HS-27A (cell line): ENCODE measurements around the gene SDF2L1.
"Not testable (repeated sequence)": the region's sequence is repeated elsewhere in the genome, so short reads cannot be mapped to it uniquely, and the experiment has no call there.

Source experiments
- DNase-seq: peaks from one replicate; pipeline ENCODE4 v3.0.0-alpha.2; 2012; ENCODE audit warnings: low read depth, missing footprints

Gene SDF2L1

DNA sequence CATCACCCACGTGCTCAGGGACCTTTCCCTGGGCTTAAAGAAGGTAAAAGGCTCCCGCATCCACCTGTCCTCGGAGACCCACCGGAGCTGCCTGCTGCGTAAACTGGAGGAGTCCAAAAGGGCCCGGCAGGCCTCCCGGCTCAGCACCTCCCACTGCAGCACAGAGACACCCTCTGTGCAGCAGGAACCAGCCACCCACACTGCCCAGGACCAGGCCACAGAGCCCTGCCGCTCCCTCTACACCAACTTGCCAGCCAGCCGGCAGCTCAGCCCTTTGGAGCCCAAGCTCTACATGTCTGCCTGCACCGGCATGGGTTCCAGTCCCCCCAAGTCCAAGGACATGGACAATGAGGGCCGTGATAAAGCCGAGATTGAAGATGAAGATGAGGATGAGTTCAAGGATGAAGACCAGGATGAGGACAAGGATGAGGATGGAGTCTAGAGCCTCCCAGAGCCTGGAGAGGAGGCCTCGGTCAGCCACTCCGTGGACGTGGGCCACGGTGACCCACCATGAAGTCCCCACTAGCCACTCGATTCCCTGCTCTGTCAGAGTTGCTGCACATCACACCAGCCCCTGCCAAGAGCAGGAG, 5.4 kb upstream of the SDF2L1 start:
- no peak for DNase-seq

DNA sequence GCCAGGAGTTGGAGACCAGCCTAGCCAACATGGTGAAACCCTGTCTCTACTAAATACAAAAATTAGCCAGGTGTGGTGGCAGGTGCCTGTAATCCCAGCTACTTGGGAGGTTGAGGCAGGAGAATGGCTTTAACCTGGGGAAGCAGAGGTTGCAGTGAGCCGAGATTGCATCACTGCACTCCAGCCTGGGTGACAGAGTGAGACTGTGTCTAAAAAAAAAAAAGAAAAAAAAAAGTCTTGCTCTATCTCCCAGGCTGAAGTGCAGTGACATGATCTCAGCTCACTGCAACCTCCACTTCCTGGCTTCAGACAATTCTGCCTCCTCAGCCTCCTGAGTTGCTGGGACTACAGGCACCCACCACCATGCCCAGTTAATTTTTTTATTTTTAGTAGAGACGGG, 4.7 kb upstream of the SDF2L1 start:
- not testable (repeated sequence) for DNase-seq

DNA sequence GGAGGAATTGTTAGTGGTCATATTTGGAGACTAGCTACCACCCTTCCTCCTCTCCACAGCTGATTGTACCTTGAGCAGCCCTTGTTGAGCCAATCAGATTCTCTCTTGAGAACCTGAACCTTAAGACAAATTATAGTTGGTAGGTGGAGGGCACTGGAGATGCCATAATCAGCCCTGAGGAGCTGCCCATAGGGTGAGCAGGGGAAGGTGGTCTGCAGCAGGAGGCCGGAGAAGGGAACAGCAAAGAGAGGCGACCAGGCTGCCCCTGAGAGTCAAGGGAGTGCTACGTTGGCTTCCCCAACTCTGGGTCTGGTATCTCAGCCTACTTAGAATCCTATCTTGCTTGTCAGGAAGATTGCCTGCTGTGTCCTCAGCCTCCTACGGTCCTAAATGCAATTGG, 2.7 kb upstream of the SDF2L1 start:
- DNase-seq = no peak

DNA sequence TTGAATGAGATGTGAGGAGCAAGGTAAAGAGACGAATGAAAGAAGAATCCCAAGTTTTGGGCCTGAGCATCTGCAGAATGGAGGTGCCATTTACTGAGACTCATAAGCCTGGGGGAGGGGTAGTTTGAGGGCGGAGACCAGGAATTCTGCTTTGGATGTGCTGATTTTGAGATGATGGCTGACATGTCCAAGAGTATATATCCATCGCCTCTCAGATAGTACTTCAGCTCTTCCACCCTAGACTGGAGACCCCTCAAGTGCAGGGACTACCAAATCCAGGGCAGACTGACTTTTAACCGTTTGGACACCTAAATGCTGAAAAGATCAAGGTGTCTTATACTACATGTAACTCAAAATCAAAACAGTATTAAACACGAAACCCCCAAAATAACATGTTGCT, 1.3 kb upstream of the SDF2L1 start:
- DNase-seq = no peak

DNA sequence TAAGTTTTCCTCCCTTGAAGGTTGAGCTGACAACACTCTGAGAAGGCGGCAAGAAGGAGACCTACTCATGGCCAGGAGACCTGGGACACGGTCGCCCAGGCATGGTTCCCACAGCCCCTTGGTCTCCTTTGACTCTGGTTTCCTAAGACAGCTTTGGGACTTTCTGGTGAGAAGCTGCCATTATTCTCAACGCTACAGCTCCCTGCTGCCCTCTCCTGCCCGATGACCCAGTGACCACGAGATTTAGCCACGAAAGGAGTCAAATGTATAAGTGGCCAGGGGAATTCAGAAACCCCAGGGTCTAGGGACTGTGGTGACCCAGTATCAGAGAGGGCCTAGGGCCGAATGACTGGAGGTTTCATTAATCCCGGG, 699 bp upstream of the SDF2L1 start:
- no peak for DNase-seq

DNA sequence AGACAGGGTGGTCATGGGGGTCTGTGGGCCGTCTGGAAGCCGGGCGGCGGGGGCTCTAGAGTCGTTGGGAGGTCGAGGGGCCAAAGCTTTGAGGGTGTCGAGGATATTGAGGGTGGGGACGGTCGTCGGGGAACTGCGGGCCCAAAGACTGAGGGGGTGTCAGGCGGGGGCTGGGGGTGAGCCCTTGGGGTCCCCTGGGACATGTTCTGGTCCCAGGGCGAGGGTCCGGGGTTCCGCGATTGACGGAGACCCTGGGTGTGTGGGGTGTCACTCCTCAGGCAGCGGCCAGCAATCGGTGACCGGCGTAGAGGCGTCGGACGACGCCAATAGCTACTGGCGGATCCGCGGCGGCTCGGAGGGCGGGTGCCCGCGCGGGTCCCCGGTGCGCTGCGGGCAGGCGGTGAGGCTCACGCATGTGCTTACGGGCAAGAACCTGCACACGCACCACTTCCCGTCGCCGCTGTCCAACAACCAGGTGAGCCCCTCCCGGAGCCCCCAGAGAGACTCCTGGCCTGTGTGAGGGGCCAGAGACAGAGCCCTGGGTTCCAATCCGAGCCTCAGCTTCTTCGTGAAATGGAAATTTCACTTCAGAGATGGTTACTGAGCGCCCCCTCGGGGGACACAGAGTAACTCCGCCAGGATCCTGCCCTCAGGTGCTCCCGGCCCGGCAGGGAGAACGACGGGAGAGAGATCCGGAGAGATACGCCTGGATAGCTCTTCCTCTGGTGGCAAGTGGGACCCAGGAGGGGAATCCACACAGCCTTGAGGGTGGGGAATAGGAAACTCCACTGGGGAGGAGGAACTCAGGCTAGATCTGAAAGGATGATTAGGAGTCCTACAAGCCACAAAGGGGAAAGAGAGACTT, 714 bp downstream of the SDF2L1 start:
- no peak for DNase-seq

DNA sequence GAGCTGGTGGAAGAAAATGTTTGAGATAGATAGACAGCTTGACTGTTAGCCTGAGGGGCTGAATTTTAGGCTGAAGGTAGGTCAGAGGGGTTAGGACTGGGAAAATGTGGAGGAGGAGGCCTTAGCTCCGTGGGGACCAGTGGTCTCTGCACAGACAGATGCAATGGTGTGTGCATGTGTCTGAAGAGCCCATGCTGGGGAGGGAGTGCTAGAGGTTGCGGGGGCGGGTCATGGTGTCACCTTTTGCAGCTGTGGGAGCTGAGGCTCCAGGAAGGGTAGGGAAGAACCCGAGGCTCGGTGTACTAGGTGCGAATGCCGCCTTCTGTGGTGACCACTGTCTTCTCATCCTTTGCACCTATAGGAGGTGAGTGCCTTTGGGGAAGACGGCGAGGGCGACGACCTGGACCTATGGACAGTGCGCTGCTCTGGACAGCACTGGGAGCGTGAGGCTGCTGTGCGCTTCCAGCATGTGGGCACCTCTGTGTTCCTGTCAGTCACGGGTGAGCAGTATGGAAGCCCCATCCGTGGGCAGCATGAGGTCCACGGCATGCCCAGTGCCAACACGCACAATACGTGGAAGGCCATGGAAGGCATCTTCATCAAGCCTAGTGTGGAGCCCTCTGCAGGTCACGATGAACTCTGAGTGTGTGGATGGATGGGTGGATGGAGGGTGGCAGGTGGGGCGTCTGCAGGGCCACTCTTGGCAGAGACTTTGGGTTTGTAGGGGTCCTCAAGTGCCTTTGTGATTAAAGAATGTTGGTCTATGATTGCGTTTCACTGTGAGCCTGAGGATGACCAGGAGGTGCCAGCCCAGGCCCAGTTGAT, 1.6 kb downstream of the SDF2L1 start:
- no peak for DNase-seq

DNA sequence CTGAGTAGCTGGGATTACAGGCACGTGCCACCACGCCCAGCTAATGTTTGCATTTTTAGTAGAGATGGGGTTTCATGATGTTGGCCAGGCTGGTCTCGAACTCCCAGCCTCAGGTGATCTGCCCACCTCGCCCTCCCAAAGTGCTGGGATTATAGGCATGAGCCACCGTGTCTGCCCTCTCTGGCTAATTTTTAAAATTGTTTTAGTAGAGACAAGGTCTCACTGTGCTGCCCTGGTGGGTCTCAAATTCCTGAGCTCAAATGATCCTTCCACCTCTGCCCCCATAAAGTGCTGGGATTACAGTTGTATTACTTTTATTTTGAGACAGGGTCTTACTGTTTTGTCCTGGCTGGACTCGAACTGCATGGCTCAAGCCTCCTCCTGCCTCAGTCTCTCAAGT, 3.4 kb downstream of the SDF2L1 start:
- not testable (repeated sequence) for DNase-seq

DNA sequence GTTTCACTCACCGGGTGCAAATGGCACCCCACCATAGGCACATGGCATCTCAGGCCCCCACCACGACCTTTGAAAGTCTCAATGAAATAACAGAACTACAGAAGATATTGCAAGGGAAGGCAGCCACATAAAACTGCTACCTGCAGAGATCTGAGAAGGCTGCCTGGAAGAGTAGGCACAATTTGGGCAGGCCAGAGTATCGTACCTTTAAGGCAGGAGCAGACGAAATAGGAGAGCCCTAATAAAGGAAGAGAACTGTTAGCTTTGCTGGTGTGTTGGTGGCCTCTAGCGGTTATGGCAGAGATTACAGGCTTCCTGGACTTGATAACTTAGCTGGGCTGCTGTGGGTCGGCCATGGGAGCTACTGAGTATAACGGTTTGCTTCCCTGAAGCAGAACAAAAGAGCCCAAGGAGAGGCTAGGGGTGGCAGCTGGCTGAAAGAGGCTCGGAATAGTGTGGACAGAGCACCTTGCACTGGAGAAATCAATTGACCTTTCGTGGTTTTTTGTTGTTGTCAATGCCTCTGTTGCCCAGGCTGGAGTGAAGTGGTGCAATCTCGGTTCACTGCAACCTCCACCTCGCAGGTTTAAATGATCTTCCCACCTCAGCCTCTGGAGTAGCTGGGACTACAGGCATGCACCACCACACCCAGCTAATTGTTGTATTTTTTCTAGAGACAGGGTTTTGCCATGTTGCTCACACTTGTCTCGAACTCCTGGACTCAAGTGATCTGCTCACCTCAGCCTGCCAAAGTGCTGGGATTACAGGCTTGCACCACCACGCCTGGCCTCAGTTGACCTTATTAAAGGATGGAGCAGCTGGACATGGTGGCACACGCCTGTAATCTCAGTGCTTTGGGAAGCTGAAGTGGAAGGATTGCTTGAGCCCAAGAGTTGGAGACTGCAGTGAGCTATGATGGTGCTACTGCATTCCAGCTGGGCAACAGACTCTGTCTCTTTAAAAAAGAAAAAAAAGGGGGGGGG, 4.8 kb downstream of the SDF2L1 start:
- DNase-seq = no peak

DNA sequence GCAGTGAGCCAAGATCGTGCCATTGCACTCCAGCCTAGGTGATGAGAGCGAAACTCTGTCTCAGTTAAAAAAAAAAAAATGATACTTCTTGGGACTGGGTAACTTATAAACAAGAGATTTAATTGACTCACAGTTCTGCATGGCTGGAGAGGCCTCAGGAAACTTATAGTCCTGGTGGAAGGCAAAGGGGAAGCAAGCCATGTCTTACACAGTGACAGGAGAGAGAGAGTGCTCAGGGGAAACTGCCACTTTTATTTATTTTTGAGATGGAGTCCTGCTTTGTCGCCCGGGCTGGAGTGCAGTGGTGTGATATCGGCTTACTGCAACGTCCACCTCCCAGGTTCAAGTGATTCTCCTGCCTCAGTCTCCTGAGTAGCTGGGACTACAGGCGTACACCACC, 8.2 kb downstream of the SDF2L1 start:
- DNase-seq = no peak

DNA sequence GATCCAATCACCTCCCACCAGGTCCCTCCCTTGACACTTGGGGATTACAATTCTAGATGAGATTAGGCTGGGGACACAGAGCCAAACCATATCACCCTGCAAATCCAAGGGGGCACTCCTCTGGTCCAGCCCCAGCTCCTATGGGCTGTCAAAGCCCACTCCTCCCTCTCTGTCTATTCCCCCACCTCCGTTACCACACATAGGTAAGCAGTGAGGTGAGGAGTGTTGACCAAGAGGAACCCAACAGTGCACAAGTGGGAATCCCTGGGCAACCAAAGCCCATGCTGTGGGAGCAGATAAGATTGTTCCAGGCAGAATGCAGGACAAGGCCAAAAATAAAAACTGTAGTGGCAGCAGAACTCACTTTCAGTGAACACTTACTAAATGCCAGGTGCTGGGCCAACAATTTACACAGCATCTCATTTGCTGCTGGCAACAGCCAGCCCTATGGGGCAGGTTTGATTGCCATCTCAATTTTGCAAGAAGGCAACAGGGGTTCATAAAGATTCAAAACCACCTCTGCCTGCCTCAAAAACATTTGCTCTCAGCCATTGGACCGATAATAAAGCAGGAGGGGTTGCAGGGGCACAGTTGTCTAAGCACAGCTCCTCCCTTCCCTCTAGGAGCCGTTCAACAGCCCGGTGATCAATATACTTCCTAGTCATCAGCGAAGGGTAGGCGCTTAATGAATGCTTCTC, 8.9 kb downstream of the SDF2L1 start:
- DNase-seq = no peak

DNA sequence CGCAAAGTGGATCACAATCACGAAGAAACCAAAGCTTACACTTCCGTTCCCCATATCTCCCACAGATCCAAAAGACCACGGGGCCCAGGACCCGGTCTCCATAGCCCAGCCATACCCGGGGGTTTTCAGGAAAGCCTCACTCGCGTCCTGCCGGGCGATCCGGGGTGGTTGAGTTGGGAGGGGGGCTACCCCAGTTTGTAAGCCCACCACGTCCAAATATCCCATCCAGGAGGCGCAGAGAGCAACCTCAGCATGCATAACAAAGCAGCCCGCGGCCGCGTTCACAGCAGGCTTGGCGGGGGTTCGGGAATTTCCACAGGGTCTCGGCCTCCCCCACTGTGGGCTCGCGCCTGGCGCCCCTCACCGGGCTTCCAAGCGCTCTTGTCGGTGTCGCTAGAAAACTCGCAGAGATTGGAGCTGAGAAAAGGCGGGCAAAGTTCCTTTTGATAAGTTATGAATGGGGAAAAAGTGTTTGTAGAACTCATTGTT, 9.5 kb downstream of the SDF2L1 start:
- DNase-seq = no peak

DNA sequence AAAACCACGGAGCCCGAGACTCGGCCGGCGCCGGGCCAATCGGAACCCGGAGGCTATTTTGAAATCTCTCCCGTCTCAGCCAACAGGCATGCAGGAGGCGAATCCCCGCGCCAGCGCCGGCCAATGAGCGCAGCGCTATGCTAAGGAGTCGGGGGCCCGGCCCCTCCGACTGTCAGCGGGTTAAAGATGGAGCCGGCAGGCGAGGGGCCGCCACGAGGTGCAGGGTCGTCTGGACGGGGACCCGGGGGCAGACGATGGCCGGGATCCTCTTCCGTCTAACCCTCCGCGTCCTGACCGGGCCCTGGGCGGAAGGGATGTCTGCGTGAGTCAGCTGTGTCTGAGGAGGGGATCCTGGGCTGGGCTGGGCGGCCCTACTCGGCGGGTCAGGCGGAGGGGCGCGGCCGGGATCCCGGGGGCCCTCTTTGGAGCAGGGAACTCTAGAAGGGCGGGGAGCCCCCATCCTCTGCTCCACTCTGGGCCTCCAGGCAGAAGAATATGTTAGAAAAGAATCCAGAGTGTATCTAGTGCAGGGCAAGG, 10.0 kb downstream of the SDF2L1 start:
- peak; percentile 61 for DNase-seq

DNA sequence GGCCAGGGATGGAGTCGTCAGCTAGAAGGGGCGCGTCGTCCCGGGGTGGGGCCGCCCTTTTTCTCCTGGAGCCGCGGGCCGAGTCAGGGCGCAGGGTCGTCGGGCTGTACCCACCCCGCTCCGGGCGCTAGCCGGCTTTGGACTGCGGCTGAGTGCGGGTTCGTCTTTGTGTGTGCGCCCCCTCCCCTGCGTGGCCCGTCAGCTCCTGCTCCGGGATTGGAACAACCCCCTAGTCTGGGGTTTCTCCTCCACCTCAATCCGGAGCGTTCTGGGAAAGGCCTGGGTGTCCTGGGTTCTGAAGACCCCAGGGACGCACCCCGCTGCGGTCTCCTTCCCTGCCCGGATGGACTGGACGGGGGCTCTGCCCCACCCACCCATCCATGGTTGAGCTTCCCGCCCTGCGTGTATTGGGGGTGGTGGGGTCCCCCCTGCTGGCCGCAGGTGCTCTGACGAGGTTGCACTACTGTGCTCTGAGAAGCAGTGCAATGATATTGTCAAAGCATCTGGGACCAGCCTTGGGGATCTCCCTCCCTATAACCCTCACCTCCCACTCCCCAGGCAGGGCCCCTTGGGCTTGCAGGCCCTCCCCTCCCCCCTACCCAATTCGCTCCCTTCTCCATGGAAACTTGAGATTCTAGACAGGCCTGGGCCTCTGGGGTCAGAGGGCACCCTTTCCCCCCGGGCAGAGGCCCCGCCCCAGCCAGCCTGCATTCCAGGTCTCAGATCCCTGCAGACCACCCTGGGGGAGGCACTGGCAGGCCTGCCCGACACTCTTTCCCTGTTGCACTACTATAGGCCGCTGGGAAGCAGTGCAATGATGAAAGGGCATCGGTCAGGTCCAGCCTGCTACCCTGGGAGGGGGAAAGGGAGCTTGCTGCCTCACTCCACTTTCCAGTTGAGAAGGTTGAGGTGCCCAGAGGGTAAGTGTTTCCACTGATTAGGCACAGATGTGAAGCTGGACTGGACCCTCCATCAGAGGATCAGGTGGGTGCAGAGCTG, 10.7 kb downstream of the SDF2L1 start:
- DNase-seq = no peak

DNA sequence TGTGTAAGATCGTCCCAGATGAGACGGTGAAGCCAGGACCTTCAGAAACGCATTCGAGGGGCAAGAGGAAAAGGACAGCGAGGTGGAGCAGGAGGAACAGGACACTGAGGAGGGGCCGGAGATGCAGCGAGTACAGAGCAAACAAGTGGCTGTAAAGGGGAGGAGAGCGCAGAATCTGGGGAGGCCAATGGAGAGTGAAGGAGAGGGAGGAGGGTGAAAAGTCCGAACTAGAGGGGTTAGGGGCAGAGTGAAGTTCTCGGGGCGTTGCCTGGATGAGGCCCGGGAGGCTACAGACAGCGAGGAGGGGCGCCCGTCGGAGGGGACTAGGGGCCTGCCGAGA, 14.9 kb downstream of the SDF2L1 start:
- DNase-seq = no peak

DNA sequence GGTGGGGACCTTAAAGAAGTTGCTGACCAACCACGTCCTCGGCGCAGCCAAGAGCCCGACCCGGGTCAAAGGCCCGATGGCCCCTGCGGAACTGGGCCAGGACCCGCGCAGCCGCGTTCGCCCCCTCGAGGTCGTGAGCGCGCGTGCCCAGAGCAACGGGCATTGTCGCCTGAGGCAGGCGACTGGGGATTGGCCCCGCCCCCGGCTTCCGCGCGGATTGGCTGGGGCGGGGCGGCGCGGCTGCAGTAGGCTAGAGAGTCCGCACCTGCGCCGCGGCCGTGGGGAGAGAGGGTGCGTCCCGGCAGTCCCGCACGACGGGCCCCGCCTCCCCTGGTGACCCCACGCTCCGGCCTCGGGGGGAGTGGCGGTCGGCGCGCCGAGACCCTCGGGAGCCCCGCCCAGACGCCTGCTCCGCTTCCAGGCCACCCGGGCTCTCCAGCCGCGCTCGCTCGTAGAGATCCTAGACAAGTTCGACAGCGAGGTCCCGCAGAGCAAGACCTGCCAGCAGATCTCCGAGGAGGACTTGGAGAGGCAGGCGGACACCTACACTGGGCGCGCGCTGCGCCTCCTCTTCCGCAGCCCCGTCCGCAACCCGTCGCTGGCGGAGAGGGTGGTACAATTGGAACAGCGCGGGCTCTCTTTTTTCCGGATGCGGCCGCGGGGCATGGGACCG, 15.4 kb downstream of the SDF2L1 start:
- DNase-seq = no peak

DNA sequence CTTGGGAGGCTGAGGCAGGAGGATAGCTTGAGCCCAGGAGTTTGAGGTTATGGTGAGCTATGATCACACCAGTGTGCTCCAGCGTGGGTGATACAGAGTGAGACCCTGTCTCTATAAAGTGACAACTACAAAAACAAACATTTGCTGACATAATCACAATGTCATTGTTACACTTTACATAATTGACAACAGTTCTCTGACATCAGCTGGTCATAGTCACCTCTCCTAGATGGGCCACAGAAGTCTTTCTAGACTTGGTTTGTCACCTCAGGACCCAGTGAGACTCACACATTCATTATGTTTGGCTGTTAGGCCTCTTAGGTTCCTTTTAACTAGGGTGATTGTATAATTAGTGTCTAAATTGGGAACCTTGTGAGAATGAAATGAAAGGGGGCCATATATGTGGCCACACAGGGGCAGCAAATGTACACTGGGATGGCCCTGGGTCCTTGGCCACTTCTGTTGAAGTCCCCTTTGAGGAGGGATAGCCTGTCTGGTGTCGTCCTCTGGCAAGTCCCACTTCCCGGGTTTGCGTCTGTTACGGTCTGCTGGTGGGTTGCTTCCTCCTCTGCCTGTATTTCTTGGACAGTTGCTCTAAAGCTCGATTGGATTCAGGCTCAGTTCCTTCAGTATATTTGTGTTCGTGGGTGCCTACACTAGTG, 17.9 kb downstream of the SDF2L1 start:
- DNase-seq = no peak

DNA sequence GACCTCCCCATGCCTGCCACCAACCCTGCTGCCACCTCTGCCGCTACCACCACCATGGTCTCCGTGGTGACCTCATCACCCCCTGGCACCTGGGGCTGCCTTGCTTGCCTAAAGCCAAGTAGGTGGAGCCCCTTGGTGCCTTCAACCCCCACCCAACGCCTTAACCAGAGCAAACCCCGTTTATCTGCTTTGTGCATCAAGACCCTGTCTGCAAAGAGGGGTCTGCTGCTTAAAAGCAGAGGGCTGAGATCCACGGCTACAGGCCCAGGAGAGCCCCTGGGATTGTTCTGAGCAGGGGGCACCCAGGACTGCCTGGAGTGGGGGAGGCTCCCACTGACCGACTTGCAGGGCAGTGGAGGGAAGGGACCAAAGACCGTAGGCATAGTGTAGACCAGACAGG, 18.8 kb downstream of the SDF2L1 start:
- DNase-seq = no peak
